ENCODE measurements around the gene SEMA3C.

GRCh38 chr7:80967071-80967916 is 48.4 kb upstream of the SEMA3C start:
- TF ChIP-seq EP300 (IDR thresholded peaks at IDR 0.05) (no peak), POLR2AphosphoS5 (IDR thresholded peaks at IDR 0.05) (no peak), POLR2A (IDR thresholded peaks at IDR 0.05) (no peak)
- TF ChIP-seq, protein P1, sequence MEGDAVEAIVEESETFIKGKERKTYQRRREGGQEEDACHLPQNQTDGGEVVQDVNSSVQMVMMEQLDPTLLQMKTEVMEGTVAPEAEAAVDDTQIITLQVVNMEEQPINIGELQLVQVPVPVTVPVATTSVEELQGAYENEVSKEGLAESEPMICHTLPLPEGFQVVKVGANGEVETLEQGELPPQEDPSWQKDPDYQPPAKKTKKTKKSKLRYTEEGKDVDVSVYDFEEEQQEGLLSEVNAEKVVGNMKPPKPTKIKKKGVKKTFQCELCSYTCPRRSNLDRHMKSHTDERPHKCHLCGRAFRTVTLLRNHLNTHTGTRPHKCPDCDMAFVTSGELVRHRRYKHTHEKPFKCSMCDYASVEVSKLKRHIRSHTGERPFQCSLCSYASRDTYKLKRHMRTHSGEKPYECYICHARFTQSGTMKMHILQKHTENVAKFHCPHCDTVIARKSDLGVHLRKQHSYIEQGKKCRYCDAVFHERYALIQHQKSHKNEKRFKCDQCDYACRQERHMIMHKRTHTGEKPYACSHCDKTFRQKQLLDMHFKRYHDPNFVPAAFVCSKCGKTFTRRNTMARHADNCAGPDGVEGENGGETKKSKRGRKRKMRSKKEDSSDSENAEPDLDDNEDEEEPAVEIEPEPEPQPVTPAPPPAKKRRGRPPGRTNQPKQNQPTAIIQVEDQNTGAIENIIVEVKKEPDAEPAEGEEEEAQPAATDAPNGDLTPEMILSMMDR (IDR thresholded peaks at IDR 0.05): no peak

All from stomach (tissue), 4 donors.